Measurements from ENCODE around the gene ELN. TPM values are rescaled to one million over a fixed set of nuclear protein-coding genes. Genes with fewer than 3 reads are reported as not detected.

ELN gene
- polyA plus RNA-seq, 1 donor (not counting 4 experiments of a cell fraction or from before 2014, with no cell fraction given): not detected

GRCh38 chr7:73983437-73984164 lies 44.4 kb upstream of the ELN start:
- TF ChIP-seq, protein P1, sequence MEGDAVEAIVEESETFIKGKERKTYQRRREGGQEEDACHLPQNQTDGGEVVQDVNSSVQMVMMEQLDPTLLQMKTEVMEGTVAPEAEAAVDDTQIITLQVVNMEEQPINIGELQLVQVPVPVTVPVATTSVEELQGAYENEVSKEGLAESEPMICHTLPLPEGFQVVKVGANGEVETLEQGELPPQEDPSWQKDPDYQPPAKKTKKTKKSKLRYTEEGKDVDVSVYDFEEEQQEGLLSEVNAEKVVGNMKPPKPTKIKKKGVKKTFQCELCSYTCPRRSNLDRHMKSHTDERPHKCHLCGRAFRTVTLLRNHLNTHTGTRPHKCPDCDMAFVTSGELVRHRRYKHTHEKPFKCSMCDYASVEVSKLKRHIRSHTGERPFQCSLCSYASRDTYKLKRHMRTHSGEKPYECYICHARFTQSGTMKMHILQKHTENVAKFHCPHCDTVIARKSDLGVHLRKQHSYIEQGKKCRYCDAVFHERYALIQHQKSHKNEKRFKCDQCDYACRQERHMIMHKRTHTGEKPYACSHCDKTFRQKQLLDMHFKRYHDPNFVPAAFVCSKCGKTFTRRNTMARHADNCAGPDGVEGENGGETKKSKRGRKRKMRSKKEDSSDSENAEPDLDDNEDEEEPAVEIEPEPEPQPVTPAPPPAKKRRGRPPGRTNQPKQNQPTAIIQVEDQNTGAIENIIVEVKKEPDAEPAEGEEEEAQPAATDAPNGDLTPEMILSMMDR (optimal IDR thresholded peaks at IDR 0.05 in 1 of 3, IDR thresholded peaks at IDR 0.05 in 1 of 3, conservative IDR thresholded peaks at IDR 0.05 in 1 of 3; ENCODE audit: extremely low read depth in 1 of 3, insufficient read depth in 2 of 3, low read length in 3 of 3): no peak
- TF ChIP-seq EZH2 (IDR thresholded peaks at IDR 0.05; ENCODE audit: low read length): no peak
- H2AFZ ChIP-seq (ENCODE audit: control insufficient read depth, low read length): no peak overlapping the region
- H3K27ac ChIP-seq (ENCODE audit: control insufficient read depth, insufficient read depth, low read length): no peak overlapping the region
- H3K79me2 ChIP-seq (ENCODE audit: control insufficient read depth, insufficient read depth, low read length): no peaks in the 10 kb centered on the region
- no peak overlapping the region for H3K9ac ChIP-seq (ENCODE audit: control insufficient read depth, extremely low read depth, insufficient read depth, low read length)
- H3K27me3 ChIP-seq (ENCODE audit: control insufficient read depth, extremely low read depth, insufficient read depth, low read length): no peaks in the 10 kb centered on the region
- no peaks in the 10 kb centered on the region for H3K9me3 ChIP-seq (ENCODE audit: control insufficient read depth, low read depth, low read length)
- no peaks in the 10 kb centered on the region for H3K4me1 ChIP-seq (ENCODE audit: control insufficient read depth, extremely low read depth, insufficient read depth, low read length)
- DNase-seq (ENCODE audit: low read depth, low spot score): no peak
- H3K9me1 ChIP-seq (ENCODE audit: control insufficient read depth, extremely low read depth, insufficient read depth, low read length): no peaks in the 10 kb centered on the region
- H3K4me2 ChIP-seq (ENCODE audit: control insufficient read depth, extremely low read depth, insufficient read depth, low read depth, low read length): no peak overlapping the region
- dilution Hi-C loops (cut with MboI; ENCODE audit: extremely low pct_ligation_motif_present, low sequenced_read_pairs): no loop called here
- FAIRE-seq: no peak
- no peaks in the 10 kb centered on the region for H4K20me1 ChIP-seq (ENCODE audit: control insufficient read depth, extremely low read depth, insufficient read depth, low read length)
- H3K4me3 ChIP-seq (ENCODE audit: control insufficient read depth in 2 of 3, extremely low read depth in 1 of 3, insufficient read depth in 2 of 3, low read depth in 1 of 3, low read length in 3 of 3): no peak overlapping the region
- no peaks in the 10 kb centered on the region for H3K36me3 ChIP-seq (ENCODE audit: control insufficient read depth in 2 of 2, extremely low read depth in 1 of 2, insufficient read depth in 2 of 2, low read length in 2 of 2)

DNA sequence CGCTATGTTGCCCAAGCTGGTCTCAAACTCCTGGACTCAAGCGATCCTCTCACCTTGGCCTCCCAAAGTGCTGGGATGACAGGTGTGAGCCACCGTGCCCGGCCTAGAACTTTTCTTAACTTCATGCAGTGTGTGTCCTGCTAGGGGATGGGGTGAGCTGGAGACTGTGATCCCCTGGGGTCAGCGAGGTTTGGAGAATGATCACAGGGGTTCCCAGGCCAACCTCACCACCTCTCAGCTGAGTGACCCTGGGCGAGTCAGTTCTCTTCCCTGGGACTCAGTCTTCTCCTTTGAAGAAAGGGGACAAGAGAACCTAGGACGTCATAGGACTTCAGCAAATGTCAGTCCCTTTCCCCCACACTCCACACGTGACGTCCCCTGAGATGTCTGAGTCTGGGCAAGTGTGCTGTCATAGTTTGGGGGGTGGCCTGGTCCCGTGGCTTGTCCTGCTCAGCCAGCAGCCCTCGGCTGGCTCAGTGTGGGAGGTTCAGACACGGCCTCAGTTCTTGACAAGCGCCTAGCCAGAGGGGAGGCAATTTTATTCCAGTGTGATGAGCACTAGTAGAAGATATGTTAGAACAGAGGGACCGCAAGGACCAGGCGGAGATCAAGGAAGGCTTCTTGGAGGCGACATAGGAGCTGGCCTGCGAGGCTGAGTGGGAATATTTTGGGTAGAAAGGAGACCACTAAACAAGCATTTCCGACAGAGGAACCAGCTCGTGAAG lies 43.3 kb upstream of the ELN start:
- Histone ChIP-seq H3K9me3 (ENCODE audit: control insufficient read depth, low read depth, low read length) (no peaks in the 10 kb centered on the region), H3K4me1 (ENCODE audit: control insufficient read depth, extremely low read depth, insufficient read depth, low read length) (no peaks in the 10 kb centered on the region), H2AFZ (ENCODE audit: control insufficient read depth, low read length) (no peak overlapping the region), H3K36me3 (ENCODE audit: control insufficient read depth in 2 of 2, extremely low read depth in 1 of 2, insufficient read depth in 2 of 2, low read length in 2 of 2) (no peaks in the 10 kb centered on the region), H3K9me1 (ENCODE audit: control insufficient read depth, extremely low read depth, insufficient read depth, low read length) (no peaks in the 10 kb centered on the region), H4K20me1 (ENCODE audit: control insufficient read depth, extremely low read depth, insufficient read depth, low read length) (no peaks in the 10 kb centered on the region), H3K27ac (ENCODE audit: control insufficient read depth, insufficient read depth, low read length) (no peak overlapping the region), H3K27me3 (ENCODE audit: control insufficient read depth, extremely low read depth, insufficient read depth, low read length) (no peaks in the 10 kb centered on the region), H3K4me3 (ENCODE audit: control insufficient read depth in 2 of 3, extremely low read depth in 1 of 3, insufficient read depth in 2 of 3, low read depth in 1 of 3, low read length in 3 of 3) (no peak overlapping the region), H3K79me2 (ENCODE audit: control insufficient read depth, insufficient read depth, low read length) (no peaks in the 10 kb centered on the region), H3K4me2 (ENCODE audit: control insufficient read depth, extremely low read depth, insufficient read depth, low read depth, low read length) (no peak overlapping the region), H3K9ac (ENCODE audit: control insufficient read depth, extremely low read depth, insufficient read depth, low read length) (no peak overlapping the region)
- DNase-seq (ENCODE audit: low read depth, low spot score): no peak
- dilution Hi-C loops (cut with MboI; ENCODE audit: extremely low pct_ligation_motif_present, low sequenced_read_pairs): no loop called here
- TF ChIP-seq, protein P1 (optimal IDR thresholded peaks at IDR 0.05 in 1 of 3, IDR thresholded peaks at IDR 0.05 in 1 of 3, conservative IDR thresholded peaks at IDR 0.05 in 1 of 3; ENCODE audit: extremely low read depth in 1 of 3, insufficient read depth in 2 of 3, low read length in 3 of 3): no peak
- TF ChIP-seq EZH2 (IDR thresholded peaks at IDR 0.05; ENCODE audit: low read length): no peak
- FAIRE-seq: no peak
